ENCODE data around the gene BTG2. TPM values are rescaled to one million over a fixed set of nuclear protein-coding genes. Genes with fewer than 3 reads are reported as not detected.

The BTG2 gene
- total RNA-seq, 4 donors from 2014 or later, result 74.5 to 169 (median 116) TPM

DNA sequence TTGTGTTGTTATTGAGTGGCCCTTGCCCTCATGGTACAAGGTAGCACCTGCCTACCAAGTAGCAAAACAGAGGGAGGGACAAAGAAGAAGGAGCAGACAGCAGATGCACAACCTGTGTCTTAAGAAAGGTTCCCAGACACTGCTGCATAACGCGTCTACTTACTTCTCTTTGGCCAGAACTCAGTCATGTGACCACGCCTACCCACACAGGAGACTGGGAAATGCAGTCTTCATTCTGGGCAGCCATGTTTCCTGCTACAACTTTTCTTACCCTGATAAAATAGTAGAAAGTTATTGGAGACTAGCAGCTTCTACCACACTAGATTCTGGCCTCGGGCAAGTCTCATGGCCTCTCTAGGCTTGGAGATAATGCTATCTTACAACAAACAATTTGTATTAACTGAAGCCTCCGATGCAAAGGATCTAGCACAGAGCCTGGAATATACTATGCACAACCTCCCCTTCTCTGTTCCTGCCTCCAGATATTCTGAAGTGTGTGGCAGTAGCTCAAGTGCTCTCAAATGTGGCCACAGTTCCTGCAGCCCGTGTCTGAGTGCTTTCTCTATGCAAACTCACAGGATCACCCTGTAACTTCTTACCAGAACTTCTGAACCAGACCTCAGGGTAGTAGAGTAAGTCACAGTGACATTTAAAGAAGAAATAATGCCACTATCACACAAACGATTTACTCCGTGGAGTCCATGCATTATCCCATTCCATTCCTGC is 34.1 kb upstream of the BTG2 start:
- no peak overlapping the region for H3K4me3 ChIP-seq
- H3K27me3 ChIP-seq, result no peaks in the 10 kb centered on the region
- WGBS, 2 donors (ENCODE audit: low coverage in 1 of 2), result 21 to 22% methylated on average over 6 to 8 of the region's 8 CpGs
- no peaks in the 10 kb centered on the region for H3K9me3 ChIP-seq
- TF ChIP-seq POLR2AphosphoS5 (IDR thresholded peaks at IDR 0.05), result no peak
- no peak for TF ChIP-seq EP300 (IDR thresholded peaks at IDR 0.05)
- no peak for TF ChIP-seq POLR2A (IDR thresholded peaks at IDR 0.05)
- TF ChIP-seq, protein P1, sequence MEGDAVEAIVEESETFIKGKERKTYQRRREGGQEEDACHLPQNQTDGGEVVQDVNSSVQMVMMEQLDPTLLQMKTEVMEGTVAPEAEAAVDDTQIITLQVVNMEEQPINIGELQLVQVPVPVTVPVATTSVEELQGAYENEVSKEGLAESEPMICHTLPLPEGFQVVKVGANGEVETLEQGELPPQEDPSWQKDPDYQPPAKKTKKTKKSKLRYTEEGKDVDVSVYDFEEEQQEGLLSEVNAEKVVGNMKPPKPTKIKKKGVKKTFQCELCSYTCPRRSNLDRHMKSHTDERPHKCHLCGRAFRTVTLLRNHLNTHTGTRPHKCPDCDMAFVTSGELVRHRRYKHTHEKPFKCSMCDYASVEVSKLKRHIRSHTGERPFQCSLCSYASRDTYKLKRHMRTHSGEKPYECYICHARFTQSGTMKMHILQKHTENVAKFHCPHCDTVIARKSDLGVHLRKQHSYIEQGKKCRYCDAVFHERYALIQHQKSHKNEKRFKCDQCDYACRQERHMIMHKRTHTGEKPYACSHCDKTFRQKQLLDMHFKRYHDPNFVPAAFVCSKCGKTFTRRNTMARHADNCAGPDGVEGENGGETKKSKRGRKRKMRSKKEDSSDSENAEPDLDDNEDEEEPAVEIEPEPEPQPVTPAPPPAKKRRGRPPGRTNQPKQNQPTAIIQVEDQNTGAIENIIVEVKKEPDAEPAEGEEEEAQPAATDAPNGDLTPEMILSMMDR (IDR thresholded peaks at IDR 0.05), result no peak
- H3K36me3 ChIP-seq, result no peaks in the 10 kb centered on the region
- H3K27ac ChIP-seq, result peak overlapping the region in 1 of 4 donors; percentile 15
- no peak for ATAC-seq
- peaks cover 0 to 67% (median 29%) of the 10 kb centered on the region in 3 donors for H3K4me1 ChIP-seq

DNA sequence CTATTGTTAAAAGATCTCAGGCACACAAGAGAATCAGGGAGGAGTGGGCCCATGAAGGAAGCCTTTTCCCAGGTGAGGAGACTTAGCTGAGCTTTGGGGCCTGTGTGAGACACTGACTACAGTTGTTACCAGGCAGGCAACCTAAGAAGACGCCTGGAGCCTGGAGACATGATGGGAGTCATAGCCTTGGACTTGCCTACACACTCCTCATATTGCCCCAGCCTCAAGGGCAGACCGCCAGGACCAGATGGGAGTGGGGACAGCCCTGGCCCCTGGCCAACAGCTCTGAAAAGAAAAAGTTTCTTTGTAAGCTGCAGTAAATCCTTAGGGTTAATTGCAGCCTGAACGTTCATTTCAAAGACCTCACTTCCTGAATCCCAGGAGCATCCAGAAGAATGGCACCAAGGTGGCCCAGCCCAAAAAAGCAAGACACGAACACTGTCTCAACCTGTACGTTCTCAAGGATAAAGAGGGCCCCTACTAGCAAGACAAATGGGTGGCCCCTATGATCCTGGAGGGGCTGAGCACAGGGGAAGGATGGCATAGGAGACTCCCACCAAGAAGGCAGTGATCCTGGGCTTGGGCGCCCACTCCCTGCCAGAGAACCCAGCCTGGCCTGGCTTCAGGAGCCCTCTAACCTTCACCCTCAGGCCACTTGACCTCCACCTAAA is 33.2 kb upstream of the BTG2 start:
- Histone ChIP-seq H3K4me1 (peaks cover 0 to 77% (median 35%) of the 10 kb centered on the region in 3 donors), H3K27me3 (no peaks in the 10 kb centered on the region), H3K27ac (peak overlapping the region in 1 of 4 donors; percentile 96), H3K9me3 (no peaks in the 10 kb centered on the region), H3K4me3 (no peak overlapping the region), H3K36me3 (no peaks in the 10 kb centered on the region)
- ATAC-seq, result no peak
- TF ChIP-seq EP300 (IDR thresholded peaks at IDR 0.05), result no peak
- TF ChIP-seq, protein P1 (IDR thresholded peaks at IDR 0.05), result no peak
- TF ChIP-seq POLR2AphosphoS5 (IDR thresholded peaks at IDR 0.05), result no peak
- TF ChIP-seq POLR2A (IDR thresholded peaks at IDR 0.05), result no peak
- 58% methylated on average over 4 of the region's 6 CpGs; no CpG with 5 or more reads in 1 of the 2 donors for WGBS, 2 donors (ENCODE audit: low coverage in 1 of 2)

DNA sequence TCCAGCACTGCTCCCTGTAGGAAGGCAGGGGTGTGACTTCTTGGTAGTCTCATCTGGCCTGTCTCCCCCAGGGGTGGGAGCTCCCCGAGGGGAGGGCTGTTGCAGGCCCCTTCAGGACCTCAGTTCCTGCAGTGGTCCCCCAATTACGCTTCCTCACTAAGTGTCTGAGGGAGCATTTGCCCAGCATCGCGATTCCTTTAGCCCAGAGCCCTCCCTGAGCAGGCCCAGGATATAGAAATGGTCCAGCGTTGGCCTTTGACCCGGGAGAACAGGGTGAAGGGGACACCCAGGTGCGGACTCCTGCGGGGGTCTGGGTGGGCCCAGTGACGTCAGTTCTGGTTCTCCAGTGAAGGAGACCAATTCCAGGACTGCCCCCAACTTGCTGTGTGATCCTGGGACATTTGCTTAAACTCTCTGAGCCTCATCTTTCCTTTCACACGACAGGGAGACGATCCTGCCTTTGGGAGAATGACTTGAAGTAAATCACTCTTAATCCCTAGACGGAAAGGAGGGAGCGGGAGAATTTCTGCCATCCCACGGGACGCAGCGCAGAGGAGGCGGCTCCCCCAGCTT is 32.6 kb upstream of the BTG2 start:
- ATAC-seq, result no peak
- peak overlapping the region in 1 of 2 donors; percentile 33 for H3K4me3 ChIP-seq
- TF ChIP-seq POLR2A (IDR thresholded peaks at IDR 0.05) (no peak), EP300 (IDR thresholded peaks at IDR 0.05) (no peak)
- 0% methylated on average over 1 of the region's 17 CpGs; no CpG with 5 or more reads in 1 of the 2 donors for WGBS, 2 donors (ENCODE audit: low coverage in 1 of 2)
- peaks cover 3 to 80% (median 37%) of the 10 kb centered on the region in 3 donors for H3K4me1 ChIP-seq
- peak overlapping the region in 3 of 4 donors; percentile 94 to 96 (median 94) for H3K27ac ChIP-seq
- H3K36me3 ChIP-seq, result no peaks in the 10 kb centered on the region
- no peaks in the 10 kb centered on the region for H3K27me3 ChIP-seq
- no peaks in the 10 kb centered on the region for H3K9me3 ChIP-seq

DNA sequence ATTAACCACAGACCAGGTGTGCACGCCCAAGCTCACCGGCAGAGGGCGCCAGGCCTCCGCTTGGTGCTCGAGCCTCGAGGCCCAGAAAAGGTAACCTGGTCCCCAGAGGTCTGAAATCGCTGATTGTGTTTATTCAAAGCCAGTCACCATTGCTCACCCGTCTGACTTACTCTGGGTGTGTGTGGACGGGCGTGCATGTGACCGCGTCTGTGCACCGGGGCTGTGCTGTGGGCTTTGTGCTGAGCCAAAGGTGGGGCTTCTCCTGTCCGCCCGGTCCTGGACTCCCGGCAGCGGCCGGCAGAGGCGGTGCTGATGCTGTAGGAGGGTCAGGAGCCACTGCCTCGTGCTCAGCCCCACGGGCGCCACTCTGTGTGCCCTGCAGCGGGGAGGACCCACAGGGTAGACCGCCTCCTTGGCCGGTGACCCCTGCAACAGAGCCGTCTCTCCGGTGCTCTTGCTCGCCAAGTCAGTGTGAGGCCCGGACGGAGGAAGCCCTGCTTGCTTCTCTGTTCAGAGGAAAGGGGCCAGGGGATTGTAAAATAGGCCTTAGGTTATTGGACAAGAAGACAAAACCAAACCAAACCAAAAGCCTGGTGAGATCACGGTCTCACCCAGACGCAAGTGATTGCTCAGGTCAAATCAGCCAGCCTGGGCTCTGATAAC is 32.0 kb upstream of the BTG2 start:
- Histone ChIP-seq H3K4me3 (peak overlapping the region in 1 of 2 donors; percentile 33), H3K27ac (peak overlapping the region; percentile 94 to 96 (median 94)), H3K4me1 (peaks cover 3 to 84% (median 42%) of the 10 kb centered on the region in 3 donors), H3K9me3 (no peaks in the 10 kb centered on the region), H3K36me3 (no peaks in the 10 kb centered on the region), H3K27me3 (no peaks in the 10 kb centered on the region)
- 80% methylated on average over 2 of the region's 32 CpGs; no CpG with 5 or more reads in 1 of the 2 donors for WGBS, 2 donors (ENCODE audit: low coverage in 1 of 2)
- peak; percentile 76 for ATAC-seq
- TF ChIP-seq POLR2A (IDR thresholded peaks at IDR 0.05), result peak in 1 of 2 donors; percentile 29
- TF ChIP-seq, protein P1 (IDR thresholded peaks at IDR 0.05), result peak; percentile 98 to 99 (median 98)
- TF ChIP-seq POLR2AphosphoS5 (IDR thresholded peaks at IDR 0.05), result peak; percentile 60
- no peak for TF ChIP-seq EP300 (IDR thresholded peaks at IDR 0.05)
